Activated T-cell treated with anti-CD3 and anti-CD28 coated beads for 24 hours (primary cell): ENCODE measurements around the gene RIGI.
"Not testable (repeated sequence)": the region's sequence is repeated elsewhere in the genome, so short reads cannot be mapped to it uniquely, and the experiment has no call there.

Experiments used
- DNase-seq: peaks from one replicate; pipeline ENCODE4 v3.0.0-alpha.2; 2020; ENCODE audit warnings: low read depth

RIGI gene

DNA sequence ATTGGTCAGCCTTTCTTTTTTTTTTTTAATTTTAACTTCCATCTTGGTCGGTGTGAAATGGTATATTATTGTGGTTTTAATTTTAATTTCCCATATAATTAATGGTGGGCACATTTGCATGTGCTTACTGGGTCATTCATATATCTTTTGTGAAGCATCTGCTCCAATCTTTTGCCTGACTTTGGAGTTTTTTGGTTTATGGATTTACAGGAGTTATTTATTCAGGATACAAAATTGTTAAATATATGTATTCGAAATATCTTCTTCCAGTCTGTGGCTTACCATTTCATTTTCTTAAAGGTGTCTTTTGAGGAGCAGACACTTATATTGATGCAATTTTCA, 682 bp upstream of the RIGI start:
- no peak for DNase-seq

DNA sequence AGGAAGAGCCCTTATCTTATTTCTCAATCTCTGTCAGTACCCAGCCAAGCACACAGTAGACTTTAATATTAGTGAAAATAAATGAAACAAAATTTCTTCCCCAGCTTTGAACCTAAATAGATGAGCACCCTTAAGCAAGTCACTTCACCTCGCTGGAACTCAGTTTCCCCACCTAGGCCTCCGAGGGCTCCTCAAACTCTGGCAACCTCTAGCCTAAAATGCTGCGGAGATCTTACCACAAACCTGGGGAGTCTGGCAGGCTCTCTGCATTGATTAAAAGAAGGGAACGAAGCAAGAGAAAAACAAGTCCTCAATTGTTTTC, 326 bp downstream of the RIGI start:
- no peak for DNase-seq

DNA sequence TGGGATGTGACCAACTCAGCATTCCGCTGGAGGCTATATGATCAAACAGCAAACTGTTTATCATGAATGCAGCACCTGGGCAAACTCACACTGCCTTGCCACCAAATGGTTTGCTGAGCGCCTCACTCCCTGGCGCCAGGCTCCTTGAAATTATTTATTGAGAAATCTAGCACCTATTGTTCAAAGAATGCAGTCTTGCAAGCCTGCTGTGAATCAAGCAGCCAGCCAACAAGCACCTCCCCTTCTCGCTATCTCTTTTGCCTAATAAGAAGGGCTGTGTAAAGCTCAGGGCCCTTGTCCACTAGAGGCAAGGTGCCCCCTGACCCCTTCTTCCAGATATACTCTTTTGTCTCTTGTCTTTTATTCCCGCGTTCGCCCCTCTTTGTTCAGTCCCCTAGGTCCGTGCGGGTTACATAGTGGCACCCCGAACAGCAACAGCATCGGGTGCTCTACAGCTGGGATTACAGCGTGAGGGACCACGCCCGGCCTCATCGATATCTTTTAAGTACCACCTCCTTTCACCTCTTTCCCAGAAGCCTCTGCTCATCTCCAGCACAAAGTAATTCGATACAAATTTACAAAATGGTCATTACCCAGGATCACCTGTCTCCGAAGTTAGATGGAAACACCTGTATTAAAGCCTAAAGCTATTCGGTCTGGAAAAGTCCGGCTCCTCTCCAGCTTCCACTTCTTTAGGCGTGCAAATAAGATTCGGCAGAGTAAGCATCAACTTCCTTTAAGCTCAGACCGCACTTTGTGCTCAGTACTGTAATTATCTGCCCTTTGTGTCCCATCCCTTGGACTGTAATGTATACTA, 896 bp downstream of the RIGI start:
- DNase-seq: no peak

- DNase-seq: not testable (repeated sequence)
Observed at GRCh38 chr9:32524558-32524891, 1.5 kb downstream of the RIGI start.

- DNase-seq: no peak
Observed at GRCh38 chr9:32523910-32524309, 2.1 kb downstream of the RIGI start.

GRCh38 chr9:32518276-32518675, 7.7 kb downstream of the RIGI start:
- no peak for DNase-seq

DNA sequence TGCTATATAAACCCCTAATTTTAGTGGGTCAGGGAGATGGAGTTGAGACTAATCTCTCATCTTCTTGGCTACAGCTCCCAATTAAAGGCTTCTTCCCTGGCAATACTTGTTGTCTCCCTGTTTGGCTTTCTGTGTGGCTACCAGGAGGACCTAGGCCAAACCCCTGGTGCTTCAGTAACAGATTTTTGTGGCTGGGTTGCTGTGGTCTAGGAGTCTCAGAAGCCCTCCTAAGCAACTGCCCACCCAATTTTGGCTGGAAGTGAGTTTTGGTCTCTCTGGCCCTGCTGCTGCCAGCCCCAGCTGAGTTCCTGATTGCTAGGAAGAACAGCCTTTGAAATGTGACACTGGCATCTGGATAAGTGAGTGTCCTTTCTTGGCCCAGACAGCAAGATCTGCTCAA, 9.8 kb downstream of the RIGI start:
- DNase-seq: no peak

DNA sequence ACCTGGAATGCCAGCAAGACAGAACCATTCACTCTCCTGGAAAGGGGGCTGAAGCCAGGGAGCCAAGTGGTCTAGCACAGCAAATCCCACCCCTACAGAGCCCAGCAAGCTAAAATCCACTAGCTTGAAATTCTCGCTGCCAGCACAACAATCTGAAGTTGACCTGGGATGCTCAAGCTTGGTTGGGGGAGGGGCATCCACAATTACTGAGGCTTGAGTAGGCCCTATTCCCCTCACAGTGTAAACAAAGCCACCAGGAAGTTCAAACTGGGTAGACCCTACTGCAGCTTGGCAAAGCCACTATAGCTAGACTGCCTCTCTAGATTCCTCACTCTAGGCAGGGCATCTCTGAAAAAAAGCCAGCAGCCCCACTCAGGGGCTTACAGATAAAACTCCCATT, 17.3 kb downstream of the RIGI start:
- DNase-seq: no peak

DNA sequence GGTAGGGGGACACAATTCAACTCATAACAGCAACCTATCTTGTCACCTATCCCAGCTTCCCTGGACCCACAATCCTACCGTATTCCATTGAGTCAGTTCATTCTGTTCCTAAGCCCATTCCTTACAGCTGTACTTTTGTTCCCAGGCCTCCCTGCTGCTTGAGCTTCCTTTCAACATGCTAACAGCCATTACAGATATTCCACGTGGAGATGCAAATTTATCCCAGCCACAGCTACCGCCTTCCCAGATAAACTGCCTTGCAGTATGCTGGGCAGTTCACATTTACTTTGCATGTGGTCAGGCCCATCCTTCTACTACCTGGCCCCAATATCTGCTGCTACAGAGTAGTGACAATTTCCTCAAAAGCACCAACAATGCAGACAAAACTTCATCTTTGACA, 23.0 kb downstream of the RIGI start:
- DNase-seq: no peak

GRCh38 chr9:32502464-32502863, 23.5 kb downstream of the RIGI start:
- DNase-seq: no peak

GRCh38 chr9:32501868-32502267, 24.1 kb downstream of the RIGI start:
- no peak for DNase-seq

- no peak for DNase-seq
Observed at GRCh38 chr9:32500768-32501167, 25.2 kb downstream of the RIGI start.

- no peak for DNase-seq
Observed at GRCh38 chr9:32497921-32498320, 28.1 kb downstream of the RIGI start.

DNA sequence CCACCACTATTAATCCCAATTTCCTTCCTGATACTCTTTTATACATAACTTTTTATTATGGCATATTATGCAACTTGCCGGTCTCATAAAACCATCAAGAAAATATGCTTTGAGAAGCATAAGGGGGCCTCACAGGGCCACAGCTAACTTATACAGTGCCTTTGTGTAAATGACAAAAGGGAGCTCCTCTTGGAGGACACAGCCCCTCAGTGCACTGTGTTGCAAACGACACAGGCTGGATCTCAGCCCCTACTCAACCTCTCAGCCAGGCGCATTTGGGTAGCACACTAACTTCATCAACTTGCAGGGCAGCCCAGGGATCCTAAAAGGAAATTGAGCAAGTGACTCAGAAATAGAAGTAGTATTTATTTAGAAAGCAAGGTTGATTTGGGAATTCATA, 35.4 kb downstream of the RIGI start:
- DNase-seq: no peak

GRCh38 chr9:32487981-32488380, 38.0 kb downstream of the RIGI start:
- DNase-seq: no peak

DNA sequence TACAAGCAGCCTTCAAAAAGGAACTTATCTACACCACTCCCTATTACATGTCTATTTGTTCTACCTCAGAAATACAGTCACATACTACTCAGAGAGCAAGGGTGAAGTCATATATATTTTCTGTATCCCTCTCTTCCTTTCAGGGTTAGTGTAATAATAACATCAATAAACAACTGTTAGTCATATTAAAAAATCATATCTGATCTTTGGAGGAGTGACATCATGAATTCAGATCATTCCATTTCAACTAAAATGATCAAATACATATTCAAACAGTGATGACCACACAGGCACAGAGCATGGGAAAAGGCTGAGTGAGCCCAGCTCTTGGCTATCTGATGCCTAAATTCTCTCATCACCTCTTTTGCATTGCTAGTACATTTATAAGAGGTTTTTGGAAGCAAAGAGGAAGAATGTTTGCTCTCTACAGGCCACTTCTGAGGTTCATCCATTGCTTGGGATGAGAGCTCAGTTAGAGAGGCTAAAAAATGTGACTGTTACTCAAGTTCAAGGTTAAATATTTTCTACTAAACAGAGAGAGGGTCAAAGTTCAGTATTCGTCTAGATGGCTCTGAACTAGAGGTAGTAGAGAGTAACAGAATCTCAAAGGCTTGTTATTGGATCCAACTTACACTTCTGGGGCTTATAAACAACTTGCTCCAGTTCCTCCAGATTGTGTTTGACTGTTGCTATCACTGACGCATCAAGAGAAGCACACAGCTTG, 39.0 kb downstream of the RIGI start:
- no peak for DNase-seq

GRCh38 chr9:32483343-32483742, 42.7 kb downstream of the RIGI start:
- no peak for DNase-seq
